GM10266 (cell line): ENCODE measurements around the gene ISY1.
"Not testable (repeated sequence)": the region's sequence is repeated elsewhere in the genome, so short reads cannot be mapped to it uniquely, and the experiment has no call there.

Experiments
- DNase-seq: peaks from one replicate; pipeline ENCODE4 v3.0.0; 2012; ENCODE audit errors: extremely low spot score
- TF ChIP-seq, protein P1 (sequence below): IDR thresholded peaks from 2 replicates; pipeline ENCODE4 v1.5.1; 2012; ENCODE audit warnings: mild to moderate bottlenecking, low read depth; ENCODE audit not compliant: control insufficient read depth, insufficient read depth; ENCODE audit errors: missing control alignments

ISY1 gene

DNA sequence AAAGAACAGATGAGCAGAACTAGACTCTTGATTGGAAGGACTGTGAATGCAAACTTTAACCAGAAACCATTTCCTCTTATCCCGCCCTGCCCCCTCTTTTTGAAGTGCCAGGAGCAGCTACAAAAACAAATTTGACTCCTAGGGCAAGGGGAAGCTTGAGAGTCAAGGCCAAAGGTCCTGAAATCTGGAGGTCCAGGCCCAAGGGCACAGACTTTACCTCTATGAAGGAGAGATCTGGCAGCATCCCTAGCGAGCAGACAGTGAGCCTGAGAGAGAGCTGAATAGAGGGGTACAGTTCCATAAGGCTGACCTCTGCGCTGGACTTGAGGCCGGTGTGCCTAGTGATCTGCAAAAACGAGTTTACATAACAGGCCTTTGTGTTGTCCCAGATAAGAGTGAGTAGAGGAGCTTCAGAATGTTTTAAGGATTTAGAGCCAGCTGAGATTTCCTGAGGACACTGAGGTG, 44.3 kb downstream of the ISY1 start:
- DNase-seq: no peak
- TF ChIP-seq, protein P1, sequence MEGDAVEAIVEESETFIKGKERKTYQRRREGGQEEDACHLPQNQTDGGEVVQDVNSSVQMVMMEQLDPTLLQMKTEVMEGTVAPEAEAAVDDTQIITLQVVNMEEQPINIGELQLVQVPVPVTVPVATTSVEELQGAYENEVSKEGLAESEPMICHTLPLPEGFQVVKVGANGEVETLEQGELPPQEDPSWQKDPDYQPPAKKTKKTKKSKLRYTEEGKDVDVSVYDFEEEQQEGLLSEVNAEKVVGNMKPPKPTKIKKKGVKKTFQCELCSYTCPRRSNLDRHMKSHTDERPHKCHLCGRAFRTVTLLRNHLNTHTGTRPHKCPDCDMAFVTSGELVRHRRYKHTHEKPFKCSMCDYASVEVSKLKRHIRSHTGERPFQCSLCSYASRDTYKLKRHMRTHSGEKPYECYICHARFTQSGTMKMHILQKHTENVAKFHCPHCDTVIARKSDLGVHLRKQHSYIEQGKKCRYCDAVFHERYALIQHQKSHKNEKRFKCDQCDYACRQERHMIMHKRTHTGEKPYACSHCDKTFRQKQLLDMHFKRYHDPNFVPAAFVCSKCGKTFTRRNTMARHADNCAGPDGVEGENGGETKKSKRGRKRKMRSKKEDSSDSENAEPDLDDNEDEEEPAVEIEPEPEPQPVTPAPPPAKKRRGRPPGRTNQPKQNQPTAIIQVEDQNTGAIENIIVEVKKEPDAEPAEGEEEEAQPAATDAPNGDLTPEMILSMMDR: no peak

- DNase-seq: no peak
- TF ChIP-seq, protein P1: no peak
These were observed 46.4 kb downstream of the ISY1 start for GRCh38 chr3:129114455-129114854.

DNA sequence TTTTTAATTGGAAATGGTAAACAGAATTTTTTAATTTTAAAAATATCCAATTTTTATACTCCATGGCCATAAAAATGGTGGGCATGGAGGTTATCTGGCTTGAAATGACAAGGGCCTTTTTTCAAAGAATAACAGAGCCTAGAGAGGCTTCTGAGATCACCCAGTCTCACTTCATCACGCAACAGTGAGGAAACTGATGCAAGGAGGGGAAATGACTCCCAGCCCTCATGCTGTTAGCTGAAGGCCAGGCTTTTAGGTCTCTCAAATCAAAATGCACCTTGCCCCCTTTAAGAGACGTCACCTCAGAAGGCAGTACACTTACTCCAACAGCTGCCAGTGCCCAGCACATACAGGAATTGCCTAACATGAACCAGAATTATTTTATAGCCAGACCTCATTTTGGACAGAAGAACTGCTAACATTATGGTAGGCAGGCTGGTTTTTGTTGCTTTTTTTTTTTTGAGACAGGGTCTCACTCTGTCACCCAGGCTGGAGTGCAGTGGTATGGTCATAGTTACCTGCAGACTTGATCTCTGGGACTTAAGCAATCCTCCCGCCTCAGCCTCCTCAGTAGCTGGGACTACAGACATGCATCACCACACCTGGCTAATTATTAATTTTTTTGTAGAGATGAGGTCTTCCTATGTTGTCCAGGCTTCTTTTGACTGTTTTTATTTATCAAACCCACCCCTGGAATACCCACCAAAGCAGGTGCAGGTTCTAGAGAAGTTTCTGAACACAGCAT, 48.4 kb downstream of the ISY1 start:
- TF ChIP-seq, protein P1: no peak
- no peak for DNase-seq

GRCh38 chr3:129111076-129111780, 49.6 kb downstream of the ISY1 start:
- not testable (repeated sequence) for DNase-seq

DNA sequence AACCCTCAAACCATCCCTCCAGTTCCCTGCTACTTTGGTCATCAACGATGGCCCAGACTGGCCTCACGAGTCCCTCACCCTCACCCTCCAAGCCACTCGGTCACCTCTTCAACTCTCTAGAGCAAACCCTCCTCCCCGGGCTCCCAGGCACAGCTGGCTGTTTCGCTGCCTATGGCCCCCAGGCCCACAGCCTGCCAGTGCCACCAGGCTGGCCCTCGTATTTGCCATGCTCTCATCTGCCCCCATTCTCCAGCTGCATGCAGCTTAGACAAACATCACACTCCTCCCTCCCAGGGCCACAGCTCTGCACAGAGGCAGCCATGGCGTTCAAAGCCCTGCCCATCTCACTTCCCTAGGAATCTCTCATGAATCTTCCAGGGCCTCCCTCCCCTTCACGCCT, 53.1 kb downstream of the ISY1 start:
- DNase-seq: no peak
- TF ChIP-seq, protein P1: no peak

GRCh38 chr3:129106866-129107565, 53.8 kb downstream of the ISY1 start:
- TF ChIP-seq, protein P1: no peak
- no peak for DNase-seq

- TF ChIP-seq, protein P1: peak; percentile 22
- no peak for DNase-seq
These were observed 54.5 kb downstream of the ISY1 start for GRCh38 chr3:129106320-129106719.
